GM12874 (cell line): ENCODE results near the gene ADISSP.

Experiments
- CTCF ChIP-seq: IDR thresholded peaks from 2 replicates; pipeline ENCODE4 v1.5.1; 2011; ENCODE audit warnings: low read depth, mild to moderate bottlenecking, control low read depth, low read length, moderate library complexity; ENCODE audit not compliant: insufficient read depth

ADISSP gene

DNA sequence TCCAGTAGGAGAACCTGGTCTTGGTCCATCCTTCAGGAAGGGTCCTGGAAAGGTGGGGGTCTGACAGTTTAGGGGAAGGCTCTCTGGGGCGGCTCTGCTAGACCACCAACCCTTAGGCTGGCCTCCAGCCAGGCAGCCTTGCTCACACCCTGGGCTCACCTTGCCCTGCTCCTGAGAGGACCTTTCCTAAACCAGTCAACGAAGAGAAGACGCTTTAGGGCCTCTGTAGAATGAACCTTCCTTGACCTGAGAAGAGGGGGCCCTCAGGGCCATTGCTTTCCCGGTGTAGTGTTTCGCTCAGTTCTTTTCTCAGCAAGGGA lies 29.6 kb upstream of the ADISSP start:
- no peak for TF ChIP-seq CTCF

- no peak for TF ChIP-seq CTCF
These were observed 29.1 kb upstream of the ADISSP start for GRCh38 chr20:3796477-3797225.

GRCh38 chr20:3795511-3796468 lies 28.2 kb upstream of the ADISSP start, which contains the start of gene CDC25B:
TSS of gene CDC25B (plus strand) at chr20:3796310. CDS start at chr20:3796532, 222 bp downstream.
- peak; percentile 37; the same call in 1 of the 2 replicates for TF ChIP-seq CTCF

- no peak for TF ChIP-seq CTCF
These were observed 27.3 kb upstream of the ADISSP start for GRCh38 chr20:3794701-3795420.

DNA sequence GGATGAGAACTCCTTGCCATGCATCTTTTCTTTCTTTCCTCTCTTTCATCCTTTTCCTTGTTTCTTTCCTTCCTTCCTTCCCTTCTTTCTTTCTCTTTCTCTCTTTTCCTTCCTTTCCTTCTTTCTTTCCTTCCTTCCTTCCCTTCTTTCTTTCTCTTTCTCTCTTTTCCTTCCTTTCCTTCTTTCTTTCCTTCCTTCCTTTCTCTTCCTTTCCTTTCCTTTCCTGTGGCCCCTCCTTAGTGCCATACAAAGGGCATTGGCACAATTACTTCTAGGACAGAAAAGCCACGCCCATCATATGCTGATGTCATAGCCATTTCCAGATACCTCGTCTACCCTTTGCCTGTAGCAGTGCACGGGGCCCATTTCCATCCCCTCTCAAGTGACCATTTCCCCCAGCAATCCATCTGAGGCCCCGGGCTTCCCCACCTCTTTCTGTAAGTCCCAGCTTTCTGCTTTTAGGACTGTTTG lies 21.2 kb upstream of the ADISSP start:
- no peak for TF ChIP-seq CTCF

DNA sequence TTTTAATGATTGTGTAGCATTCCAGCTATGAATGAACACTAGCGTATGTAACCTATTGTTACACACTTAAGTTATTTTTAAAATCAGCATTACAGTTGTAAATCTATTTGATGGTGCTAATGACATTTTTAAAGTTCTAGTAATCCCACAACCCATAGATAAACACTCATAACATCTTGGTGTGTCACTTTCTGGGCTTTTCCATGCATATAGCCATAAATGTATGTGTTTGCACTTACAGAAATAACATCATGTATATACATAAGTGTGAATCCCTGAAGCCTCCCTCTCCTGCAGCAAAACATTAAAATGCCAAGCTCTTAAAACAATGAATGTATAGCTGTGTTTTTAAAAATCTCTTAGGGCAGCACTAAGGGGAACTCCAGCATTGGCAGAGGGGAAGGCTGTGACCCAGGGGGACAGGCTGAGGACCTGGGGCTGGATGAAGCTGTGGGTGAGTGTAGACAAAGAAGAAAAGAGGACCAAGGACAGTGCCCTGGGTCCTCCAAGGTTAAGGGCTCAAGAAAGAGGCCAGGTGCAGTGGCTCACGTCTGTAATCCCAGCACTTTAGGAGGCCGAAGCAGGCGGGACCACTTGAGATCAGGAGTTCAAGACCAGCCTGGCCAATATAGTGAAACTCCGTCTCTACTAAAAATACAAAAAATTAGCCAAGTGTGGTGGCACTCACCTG lies 19.9 kb upstream of the ADISSP start:
- TF ChIP-seq CTCF, result no peak
